HG03457 (cell line): Measurements from ENCODE around the gene UGDH.
"Not testable (repeated sequence)": the region's sequence is repeated elsewhere in the genome, so short reads cannot be mapped to it uniquely, and the experiment has no call there.

Experiments
- ATAC-seq: cut with Tn5 transposase; IDR thresholded peaks from one replicate; pipeline ENCODE4 v1.9.1; 2021; ENCODE audit warnings: moderate number of reproducible peaks; ENCODE audit not compliant: unreplicated experiment

The UGDH gene

GRCh38 chr4:39530682-39531081 lies 3.4 kb upstream of the UGDH start:
- ATAC-seq = no peak

GRCh38 chr4:39529534-39529933 lies 2.3 kb upstream of the UGDH start:
- ATAC-seq = no peak

DNA sequence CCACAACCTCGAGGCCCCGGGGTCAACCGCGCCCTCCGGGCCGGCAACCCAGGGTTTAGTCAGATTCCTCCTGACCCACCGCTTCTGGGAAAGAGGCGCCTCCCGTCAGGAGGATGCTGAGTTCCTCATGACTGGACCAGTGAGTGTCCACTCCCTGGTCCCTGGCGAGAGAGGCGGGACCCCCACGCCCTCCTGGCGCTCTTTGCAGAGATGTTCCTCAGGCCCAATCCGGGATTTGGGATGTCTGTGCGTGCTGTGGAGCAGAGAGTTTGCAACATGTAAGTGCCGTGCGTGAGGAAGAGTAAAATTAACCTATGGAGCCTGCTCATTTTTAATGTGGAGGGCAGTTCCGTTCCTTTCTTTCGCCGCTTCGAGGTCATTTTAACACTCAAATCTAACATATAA lies 824 bp upstream of the UGDH start:
- ATAC-seq = no peak

GRCh38 chr4:39526765-39527295 lies 409 bp downstream of the UGDH start:
- ATAC-seq = peak; percentile 14

DNA sequence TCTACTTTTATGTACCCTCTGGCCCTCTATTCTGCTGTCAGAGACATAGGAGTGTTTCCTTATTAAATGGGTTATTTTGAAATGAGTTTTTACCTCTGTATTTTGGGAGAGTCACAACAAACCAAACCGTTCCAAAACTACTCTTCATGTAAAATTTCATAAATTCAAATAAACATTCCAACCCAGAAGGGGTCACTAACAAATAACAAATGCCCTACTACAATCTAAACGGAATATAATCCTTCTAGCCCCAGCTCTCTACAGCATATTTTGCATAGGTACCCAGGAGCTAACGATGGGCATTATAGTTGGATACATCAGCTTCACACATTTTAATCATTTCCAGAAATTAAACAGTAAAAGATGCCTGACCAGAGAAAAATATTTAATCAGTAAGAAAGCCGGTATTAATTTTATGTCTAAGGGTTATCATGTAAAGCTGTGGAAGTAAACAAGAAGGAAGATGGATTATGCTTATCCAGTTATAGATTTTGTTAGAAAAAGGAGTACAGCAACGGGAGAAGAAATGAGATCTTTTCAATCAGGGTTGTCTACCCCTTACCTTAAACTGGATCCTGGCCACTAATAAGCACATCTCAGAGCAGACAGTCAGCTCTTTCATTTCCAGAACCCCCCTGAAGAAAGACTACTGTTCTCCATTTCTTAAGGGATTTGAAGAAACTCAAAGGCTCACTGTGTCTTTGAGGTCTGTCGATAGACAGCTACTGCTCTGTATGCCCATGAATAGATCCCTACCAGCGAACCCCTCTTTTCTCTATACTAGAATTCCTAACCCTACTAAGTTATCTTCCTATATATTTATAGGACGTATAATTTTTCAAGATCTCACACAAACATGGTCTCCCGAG lies 1.2 kb downstream of the UGDH start:
- no peak for ATAC-seq

DNA sequence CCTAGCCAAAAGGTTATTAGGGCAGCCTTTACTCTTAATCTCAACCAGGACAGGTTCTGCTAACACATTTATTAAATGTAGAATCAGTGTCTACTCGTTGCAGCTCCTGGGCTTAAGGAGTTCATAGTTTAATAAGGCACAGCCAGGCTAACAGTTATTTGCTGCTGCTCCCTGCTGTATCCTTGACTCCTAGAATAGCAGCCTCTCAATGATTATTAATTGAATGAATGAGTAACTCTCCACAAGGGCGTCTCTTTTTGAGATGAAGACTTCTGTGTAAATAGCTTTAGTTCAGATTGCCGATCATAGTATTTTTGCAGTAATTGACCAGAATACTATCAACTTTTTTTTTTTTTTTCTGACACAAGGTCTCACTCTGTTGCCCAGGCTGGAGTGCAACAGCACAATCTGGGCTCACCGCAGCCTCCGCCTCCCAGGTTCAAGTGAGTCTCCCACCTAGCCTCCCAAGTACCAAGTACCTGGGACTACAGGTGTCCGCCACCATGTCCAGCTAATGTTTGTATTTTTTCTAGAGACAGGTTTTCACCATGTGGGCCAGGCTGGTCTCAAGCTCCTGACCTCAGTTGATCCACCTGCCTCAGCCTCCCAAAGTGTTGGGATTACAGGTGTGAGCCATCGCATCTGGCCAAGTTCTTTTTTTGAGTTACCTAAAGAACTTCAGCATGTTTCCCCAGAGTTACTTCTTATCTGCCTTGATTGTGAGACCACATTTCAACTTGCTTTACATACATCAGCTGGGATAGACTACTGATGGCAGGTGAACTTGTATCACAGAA lies 2.9 kb downstream of the UGDH start:
- ATAC-seq = no peak

DNA sequence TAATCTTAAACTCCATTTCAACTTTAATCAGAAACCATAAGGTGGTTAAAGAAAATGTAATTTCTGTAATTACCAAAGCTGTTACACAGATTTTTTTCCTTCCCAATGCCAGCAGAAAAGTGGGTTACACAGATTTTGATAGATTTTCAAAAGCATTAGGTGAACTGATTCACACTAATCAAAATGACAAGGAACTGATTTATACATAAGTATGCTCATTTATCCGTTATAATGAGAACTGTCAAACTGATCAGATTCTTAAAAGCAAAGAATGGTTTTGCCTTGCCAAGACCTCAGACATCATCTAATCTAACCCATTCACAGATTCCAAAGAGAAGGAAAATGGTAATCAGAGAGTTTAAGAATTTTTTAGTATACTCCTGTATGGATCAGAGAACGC lies 5.2 kb downstream of the UGDH start:
- ATAC-seq = no peak

DNA sequence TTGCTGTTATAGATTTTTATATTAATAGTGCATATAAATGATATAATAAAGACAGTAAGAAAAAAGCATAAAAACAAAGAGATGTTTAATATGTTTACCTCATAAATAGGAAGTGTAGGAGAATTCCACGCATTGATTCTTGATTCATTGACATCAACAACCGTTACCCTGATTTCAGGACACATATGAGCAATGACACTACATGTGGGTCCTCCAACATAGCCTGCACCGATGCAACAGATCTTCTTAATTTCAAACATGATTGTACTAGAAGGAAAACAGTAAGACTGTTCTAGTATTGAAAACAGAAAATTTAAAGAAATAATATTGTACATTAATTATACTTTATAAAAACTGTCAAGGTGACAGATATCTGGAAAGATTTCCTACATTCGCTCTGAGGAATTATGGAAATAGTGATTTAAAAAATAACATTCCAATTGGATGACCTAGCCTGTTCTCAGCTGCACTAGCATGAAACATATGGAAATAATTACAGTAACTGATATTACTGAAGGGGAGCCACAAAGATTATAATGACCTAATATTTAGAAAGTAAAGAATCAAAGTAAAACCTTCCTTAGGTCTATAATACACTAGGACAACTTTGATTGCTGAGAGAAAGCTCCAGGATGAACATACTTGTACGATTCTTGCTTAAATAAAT lies 5.9 kb downstream of the UGDH start:
- no peak for ATAC-seq

DNA sequence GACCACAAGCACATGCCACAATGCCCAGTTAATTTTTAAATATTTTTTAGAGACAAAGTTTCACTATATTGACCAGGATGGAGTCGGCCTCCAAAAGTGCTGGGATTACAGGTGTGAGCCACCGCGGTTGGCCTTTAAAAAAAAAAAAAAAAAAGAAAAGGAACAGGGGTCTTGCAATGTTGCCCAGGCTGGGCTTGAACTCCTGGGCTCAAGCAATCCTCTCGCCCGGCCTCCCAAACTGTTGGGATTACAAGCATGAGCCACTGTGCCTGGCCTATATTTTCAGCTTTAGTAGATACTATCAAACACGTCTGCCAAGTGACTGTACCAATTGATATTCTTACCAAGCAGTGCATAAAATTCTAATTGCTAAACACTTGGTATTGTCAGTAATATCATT lies 8.8 kb downstream of the UGDH start:
- ATAC-seq = no peak

DNA sequence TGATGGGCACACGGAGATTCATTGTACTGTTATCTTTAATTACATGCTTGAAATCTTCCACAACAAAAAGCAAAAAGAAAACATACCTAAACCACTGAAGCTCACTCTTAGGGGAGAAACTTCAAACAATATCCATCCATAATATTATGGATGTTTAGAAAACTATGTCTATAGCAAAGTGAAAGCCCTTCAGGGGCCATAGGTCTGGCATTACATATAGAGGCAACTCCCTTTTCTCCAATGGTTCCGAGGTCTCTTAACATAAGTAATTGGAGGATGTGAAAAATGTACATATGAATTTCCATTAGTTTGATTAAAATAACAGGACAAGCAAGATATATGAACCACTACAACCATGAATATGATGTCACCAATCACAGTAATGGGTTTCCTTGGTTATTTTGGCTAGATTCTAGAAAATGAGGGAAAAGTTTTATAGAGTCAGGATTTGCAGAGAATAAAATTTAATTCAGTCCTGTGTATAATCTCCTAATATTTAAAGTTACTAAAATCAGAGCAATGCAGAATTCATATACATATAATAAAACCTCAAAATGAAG lies 10.8 kb downstream of the UGDH start:
- ATAC-seq = no peak

- ATAC-seq = not testable (repeated sequence)
These were observed 11.4 kb downstream of the UGDH start for GRCh38 chr4:39515669-39516401.

DNA sequence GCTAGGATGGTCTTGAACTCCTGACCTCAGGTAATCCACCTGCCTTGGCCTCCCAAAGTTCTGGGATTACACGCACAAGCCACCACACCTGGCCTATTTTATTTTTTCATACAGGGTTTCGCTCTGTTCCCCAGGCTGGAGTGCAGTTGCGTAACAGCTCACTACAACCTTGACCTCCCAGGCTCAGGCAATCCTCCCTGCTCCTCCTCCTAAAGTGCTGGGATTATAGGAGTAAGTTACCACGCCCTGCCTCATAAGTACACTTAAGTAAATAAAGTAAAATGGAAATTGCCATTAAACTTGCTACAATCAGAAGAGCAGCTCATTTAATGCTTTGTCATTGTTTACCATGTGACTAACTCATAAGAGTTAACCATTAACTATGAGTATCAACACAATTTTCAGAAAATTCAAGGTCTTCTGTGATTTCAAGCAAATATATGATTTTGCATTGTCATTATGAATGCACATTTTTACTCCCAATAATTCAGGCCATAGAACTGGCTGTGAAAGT lies 12.3 kb downstream of the UGDH start:
- ATAC-seq = no peak

- not testable (repeated sequence) for ATAC-seq
These were observed 13.0 kb downstream of the UGDH start for GRCh38 chr4:39514266-39514665.

DNA sequence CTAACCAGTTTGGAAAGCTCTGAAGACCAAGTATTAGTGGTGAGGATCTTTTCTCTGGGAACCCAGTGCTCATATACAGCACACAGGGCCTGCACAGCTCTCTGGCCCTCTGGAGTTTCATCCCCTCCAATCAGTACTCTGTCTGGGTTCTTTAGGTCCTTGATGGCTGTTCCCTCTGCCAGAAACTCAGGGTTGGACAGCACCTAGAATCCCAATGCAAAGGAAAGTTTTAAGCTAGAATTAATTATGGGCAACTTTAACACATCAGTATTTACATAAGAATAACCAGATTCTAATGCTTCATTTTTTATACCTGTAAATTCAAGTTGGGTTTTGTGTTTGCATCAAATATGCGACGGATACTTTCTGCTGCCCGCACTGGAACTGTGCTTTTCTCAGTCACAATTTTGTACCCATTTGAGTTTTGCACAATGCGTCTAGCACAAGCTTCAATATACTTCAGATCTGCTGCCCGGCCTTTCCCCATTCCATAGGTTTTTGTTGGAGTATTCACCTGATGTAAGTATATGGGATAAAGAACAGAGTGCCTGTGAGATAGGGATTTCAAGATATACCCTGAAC lies 16.8 kb downstream of the UGDH start:
- no peak for ATAC-seq

DNA sequence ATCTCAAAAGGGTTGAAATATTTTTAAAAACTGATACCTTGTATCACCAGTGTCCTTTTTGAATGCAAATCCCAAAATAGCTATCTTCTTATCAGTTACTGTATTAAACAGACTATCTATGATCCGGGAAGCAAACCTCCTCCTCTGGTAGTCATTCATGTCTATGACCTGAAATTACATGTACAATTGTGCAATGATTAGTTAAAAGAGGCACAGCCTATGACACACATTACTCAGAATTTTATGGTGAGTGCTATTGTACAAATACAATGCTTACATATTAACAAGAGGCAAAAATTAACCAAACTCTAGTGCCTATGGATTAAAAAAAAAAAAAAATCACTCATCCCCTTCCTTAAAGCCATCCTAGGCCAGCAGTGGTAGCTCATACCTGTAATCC lies 21.7 kb downstream of the UGDH start:
- ATAC-seq = no peak

GRCh38 chr4:39504538-39504937 lies 22.7 kb downstream of the UGDH start:
- no peak for ATAC-seq

- not testable (repeated sequence) for ATAC-seq
These were observed 24.6 kb downstream of the UGDH start for GRCh38 chr4:39502664-39503035.

- no peak for ATAC-seq
These were observed 25.1 kb downstream of the UGDH start for GRCh38 chr4:39502019-39502663.

DNA sequence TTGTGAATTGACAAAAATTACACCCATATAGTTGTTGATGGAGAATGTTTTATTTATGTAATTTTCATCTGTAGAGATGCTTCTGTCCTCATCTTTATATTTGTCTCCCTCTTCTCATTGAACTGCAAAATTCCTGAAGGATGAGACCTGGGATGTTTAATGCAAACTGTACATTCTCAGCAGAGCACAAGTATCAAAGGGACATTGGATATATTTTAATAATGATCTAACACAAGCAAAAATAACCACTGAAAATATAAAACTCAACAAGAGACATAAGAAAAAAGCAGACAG lies 28.6 kb downstream of the UGDH start:
- ATAC-seq = no peak
